ENCODE measurements around the gene PFN4. TPM values are rescaled to one million over a fixed set of nuclear protein-coding genes. Genes with fewer than 3 reads are reported as not detected.

Gene PFN4
- polyA plus RNA-seq, 1 of the 3 experiments (the other 2 are of a cell fraction): 0.61 TPM

DNA sequence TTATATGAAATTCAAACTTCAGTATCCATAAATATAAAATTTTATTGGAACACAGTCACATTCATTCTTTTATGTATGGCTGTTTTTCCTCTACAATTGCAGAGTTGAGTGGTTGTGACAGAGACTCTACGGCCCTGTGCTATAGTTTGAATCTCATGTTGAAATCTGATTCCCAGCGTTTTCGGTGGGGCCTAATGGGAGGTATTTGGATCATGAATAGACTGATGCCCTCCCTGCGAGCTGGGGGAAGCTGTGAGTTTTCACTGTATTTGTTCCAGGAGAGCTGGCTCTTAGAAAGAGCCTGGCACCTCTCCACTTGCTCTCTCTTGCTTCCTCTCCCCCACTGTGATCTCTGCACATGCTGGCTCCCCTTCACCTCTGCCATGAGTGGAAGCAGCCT is 1.7 kb downstream of the PFN4 start:
- Histone ChIP-seq H3K4me2 (no peak overlapping the region), H3F3A (replicated peaks; ENCODE audit: insufficient read depth) (peaks cover 35% of the 10 kb centered on the region), H3K9me2 (no peaks in the 10 kb centered on the region), H3K9me3 (no peaks in the 10 kb centered on the region), H4K20me1 (ENCODE audit: insufficient read depth) (no peaks in the 10 kb centered on the region), H3K27ac (ENCODE audit: low read depth in 2 of 2, low read length in 1 of 2) (peak overlapping the region; percentile 8 to 44; a peak in 2 of 4 replicates), H3K27me3 (ENCODE audit: insufficient read depth) (no peaks in the 10 kb centered on the region), H3K4me1 (ENCODE audit: control insufficient read depth in 1 of 2, insufficient read depth in 2 of 2, low read depth in 1 of 2, low read length in 1 of 2) (peaks cover 5 to 23% of the 10 kb centered on the region in 2 experiments; a peak in 3 of 4 replicates), H3K4me3 (ENCODE audit: low read depth in 2 of 2, low read length in 1 of 2) (no peak overlapping the region), H3K36me3 (replicated peaks in 1 of 2; ENCODE audit: control insufficient read depth in 1 of 2, insufficient read depth in 2 of 2, low read length in 1 of 2) (no peaks in the 10 kb centered on the region), H3K9ac (no peak overlapping the region), H2AFZ (ENCODE audit: low read depth) (no peak overlapping the region), H3K79me2 (ENCODE audit: insufficient read depth) (peaks cover 12% of the 10 kb centered on the region; the same call in 1 of the 2 replicates)
- ChIA-PET POLR2A (interaction anchor here (0.7 to 4.5 kb wide), 2 partner anchors 37 to 58 kb away, joined by 3 to 28 read pairs; partner anchors contain the start of gene TP53I3), CTCF (interaction anchor here (0.9 to 3.5 kb wide), 3 partner anchors 27 to 301 kb away, joined by 4 to 31 read pairs (median 4); partner anchors contain the start of gene TP53I3)
- WGBS (ENCODE audit: low lambda C conversion rate): 28% methylated on average over 4 of the region's 4 CpGs
- DNase-seq: no peak
- TF ChIP-seq MEF2A (IDR thresholded peaks at IDR 0.05; ENCODE audit: borderline replicate concordance, low read depth): no peak
- TF ChIP-seq FOSL2 (IDR thresholded peaks at IDR 0.05; ENCODE audit: borderline replicate concordance, low read depth): peak; percentile 31; the same call in 1 of the 2 replicates
- peak; percentile 92 for TF ChIP-seq TCF12 (IDR thresholded peaks at IDR 0.05)
- no peak for TF ChIP-seq NRF1 (IDR thresholded peaks at IDR 0.05; ENCODE audit: low read depth, low read length)
- TF ChIP-seq, protein P1, sequence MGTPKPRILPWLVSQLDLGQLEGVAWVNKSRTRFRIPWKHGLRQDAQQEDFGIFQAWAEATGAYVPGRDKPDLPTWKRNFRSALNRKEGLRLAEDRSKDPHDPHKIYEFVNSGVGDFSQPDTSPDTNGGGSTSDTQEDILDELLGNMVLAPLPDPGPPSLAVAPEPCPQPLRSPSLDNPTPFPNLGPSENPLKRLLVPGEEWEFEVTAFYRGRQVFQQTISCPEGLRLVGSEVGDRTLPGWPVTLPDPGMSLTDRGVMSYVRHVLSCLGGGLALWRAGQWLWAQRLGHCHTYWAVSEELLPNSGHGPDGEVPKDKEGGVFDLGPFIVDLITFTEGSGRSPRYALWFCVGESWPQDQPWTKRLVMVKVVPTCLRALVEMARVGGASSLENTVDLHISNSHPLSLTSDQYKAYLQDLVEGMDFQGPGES (IDR thresholded peaks at IDR 0.05; ENCODE audit: low read depth, low read length): no peak
- TF ChIP-seq, protein P2, sequence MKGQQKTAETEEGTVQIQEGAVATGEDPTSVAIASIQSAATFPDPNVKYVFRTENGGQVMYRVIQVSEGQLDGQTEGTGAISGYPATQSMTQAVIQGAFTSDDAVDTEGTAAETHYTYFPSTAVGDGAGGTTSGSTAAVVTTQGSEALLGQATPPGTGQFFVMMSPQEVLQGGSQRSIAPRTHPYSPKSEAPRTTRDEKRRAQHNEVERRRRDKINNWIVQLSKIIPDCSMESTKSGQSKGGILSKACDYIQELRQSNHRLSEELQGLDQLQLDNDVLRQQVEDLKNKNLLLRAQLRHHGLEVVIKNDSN (IDR thresholded peaks at IDR 0.05; ENCODE audit: borderline replicate concordance, low read depth): no peak
- TF ChIP-seq NFIC (IDR thresholded peaks at IDR 0.05; ENCODE audit: borderline replicate concordance): peak; percentile 43; the same call in 1 of the 2 replicates
- TF ChIP-seq, protein P3, sequence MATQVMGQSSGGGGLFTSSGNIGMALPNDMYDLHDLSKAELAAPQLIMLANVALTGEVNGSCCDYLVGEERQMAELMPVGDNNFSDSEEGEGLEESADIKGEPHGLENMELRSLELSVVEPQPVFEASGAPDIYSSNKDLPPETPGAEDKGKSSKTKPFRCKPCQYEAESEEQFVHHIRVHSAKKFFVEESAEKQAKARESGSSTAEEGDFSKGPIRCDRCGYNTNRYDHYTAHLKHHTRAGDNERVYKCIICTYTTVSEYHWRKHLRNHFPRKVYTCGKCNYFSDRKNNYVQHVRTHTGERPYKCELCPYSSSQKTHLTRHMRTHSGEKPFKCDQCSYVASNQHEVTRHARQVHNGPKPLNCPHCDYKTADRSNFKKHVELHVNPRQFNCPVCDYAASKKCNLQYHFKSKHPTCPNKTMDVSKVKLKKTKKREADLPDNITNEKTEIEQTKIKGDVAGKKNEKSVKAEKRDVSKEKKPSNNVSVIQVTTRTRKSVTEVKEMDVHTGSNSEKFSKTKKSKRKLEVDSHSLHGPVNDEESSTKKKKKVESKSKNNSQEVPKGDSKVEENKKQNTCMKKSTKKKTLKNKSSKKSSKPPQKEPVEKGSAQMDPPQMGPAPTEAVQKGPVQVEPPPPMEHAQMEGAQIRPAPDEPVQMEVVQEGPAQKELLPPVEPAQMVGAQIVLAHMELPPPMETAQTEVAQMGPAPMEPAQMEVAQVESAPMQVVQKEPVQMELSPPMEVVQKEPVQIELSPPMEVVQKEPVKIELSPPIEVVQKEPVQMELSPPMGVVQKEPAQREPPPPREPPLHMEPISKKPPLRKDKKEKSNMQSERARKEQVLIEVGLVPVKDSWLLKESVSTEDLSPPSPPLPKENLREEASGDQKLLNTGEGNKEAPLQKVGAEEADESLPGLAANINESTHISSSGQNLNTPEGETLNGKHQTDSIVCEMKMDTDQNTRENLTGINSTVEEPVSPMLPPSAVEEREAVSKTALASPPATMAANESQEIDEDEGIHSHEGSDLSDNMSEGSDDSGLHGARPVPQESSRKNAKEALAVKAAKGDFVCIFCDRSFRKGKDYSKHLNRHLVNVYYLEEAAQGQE (IDR thresholded peaks at IDR 0.05; ENCODE audit: low read depth, low read length): no peak
- TF ChIP-seq GATA2 (CRISPR knock-in tag; IDR thresholded peaks at IDR 0.05): no peak
- 0 out of 2 replicates have a peak, but pooled peaks have one; percentile 16 for TF ChIP-seq SIN3A (IDR thresholded peaks at IDR 0.05; ENCODE audit: borderline replicate concordance, low read depth, low read length)
- peak; percentile 18 to 63; a peak in 2 of 4 replicates for TF ChIP-seq EP300 (IDR thresholded peaks at IDR 0.05; ENCODE audit: borderline replicate concordance in 1 of 2, low read depth in 1 of 2, low read length in 1 of 2)
- TF ChIP-seq, protein P4, sequence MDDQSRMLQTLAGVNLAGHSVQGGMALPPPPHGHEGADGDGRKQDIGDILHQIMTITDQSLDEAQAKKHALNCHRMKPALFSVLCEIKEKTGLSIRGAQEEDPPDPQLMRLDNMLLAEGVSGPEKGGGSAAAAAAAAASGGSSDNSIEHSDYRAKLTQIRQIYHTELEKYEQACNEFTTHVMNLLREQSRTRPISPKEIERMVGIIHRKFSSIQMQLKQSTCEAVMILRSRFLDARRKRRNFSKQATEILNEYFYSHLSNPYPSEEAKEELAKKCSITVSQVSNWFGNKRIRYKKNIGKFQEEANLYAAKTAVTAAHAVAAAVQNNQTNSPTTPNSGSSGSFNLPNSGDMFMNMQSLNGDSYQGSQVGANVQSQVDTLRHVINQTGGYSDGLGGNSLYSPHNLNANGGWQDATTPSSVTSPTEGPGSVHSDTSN (IDR thresholded peaks at IDR 0.05): peak; percentile 88

Measured in SK-N-SH (cell line).